ENCODE results near the gene OSBPL10. TPM values are rescaled to one million over a fixed set of nuclear protein-coding genes. Genes with fewer than 3 reads are reported as not detected.

The OSBPL10 gene
- polyA plus RNA-seq, 2 of the 4 experiments (the other 2 are of a cell fraction) = 9.2 to 17.0 TPM

- ATAC-seq (no peak), DNase-seq (ENCODE audit: low read depth in 1 of 2, low spot score in 1 of 2) (no peak), FAIRE-seq (no peak)
- no peaks in the 10 kb centered on the region for H3K9me3 ChIP-seq
- H3K4me2 ChIP-seq = no peak overlapping the region
- POLR2A ChIA-PET = no interaction called here
- 91% methylated on average over 11 of the region's 11 CpGs for WGBS (ENCODE audit: missing lambda C conversion rate)
- H3K4me3 ChIP-seq = no peak overlapping the region
- H3K4me1 ChIP-seq = no peaks in the 10 kb centered on the region
- CTCF ChIA-PET = interaction anchor here (1.2 kb wide), 1 partner anchor 10 kb away, joined by 3 read pairs; no protein-coding TSS in a partner anchor
- TF ChIP-seq MAZ (IDR thresholded peaks at IDR 0.05; ENCODE audit: borderline replicate concordance, low read depth, low read length) (no peak), HDAC2 (IDR thresholded peaks at IDR 0.05) (no peak), POLR2A (IDR thresholded peaks at IDR 0.05; ENCODE audit: low read length) (no peak), NR3C1 (IDR thresholded peaks at IDR 0.05) (no peak), USF2 (IDR thresholded peaks at IDR 0.05) (no peak), MYC (IDR thresholded peaks at IDR 0.05; ENCODE audit: borderline replicate concordance, low read length) (no peak), FOSL2 (IDR thresholded peaks at IDR 0.05) (no peak), FOSL2 (CRISPR knock-in tag; IDR thresholded peaks at IDR 0.05) (no peak), EHMT2 (IDR thresholded peaks at IDR 0.05; ENCODE audit: low read depth) (no peak), HOXB13 (CRISPR knock-in tag; IDR thresholded peaks at IDR 0.05; ENCODE audit: low read depth) (no peak), PHF8 (IDR thresholded peaks at IDR 0.05; ENCODE audit: borderline replicate concordance, low read depth) (no peak), CTCF (IDR thresholded peaks at IDR 0.05) (no peak), BCL3 (IDR thresholded peaks at IDR 0.05) (no peak), HMGXB4 (CRISPR knock-in tag; IDR thresholded peaks at IDR 0.05; ENCODE audit: borderline replicate concordance) (no peak), ESRRA (IDR thresholded peaks at IDR 0.05; ENCODE audit: borderline replicate concordance, low read length) (no peak), ZSCAN20 (CRISPR knock-in tag; IDR thresholded peaks at IDR 0.05) (no peak)
- TF ChIP-seq, protein P1, sequence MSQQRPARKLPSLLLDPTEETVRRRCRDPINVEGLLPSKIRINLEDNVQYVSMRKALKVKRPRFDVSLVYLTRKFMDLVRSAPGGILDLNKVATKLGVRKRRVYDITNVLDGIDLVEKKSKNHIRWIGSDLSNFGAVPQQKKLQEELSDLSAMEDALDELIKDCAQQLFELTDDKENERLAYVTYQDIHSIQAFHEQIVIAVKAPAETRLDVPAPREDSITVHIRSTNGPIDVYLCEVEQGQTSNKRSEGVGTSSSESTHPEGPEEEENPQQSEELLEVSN (IDR thresholded peaks at IDR 0.05; ENCODE audit: borderline replicate concordance, low read depth) = no peak
- TF ChIP-seq, protein P2, sequence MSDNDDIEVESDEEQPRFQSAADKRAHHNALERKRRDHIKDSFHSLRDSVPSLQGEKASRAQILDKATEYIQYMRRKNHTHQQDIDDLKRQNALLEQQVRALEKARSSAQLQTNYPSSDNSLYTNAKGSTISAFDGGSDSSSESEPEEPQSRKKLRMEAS (IDR thresholded peaks at IDR 0.05) = no peak
- TF ChIP-seq, protein P3, sequence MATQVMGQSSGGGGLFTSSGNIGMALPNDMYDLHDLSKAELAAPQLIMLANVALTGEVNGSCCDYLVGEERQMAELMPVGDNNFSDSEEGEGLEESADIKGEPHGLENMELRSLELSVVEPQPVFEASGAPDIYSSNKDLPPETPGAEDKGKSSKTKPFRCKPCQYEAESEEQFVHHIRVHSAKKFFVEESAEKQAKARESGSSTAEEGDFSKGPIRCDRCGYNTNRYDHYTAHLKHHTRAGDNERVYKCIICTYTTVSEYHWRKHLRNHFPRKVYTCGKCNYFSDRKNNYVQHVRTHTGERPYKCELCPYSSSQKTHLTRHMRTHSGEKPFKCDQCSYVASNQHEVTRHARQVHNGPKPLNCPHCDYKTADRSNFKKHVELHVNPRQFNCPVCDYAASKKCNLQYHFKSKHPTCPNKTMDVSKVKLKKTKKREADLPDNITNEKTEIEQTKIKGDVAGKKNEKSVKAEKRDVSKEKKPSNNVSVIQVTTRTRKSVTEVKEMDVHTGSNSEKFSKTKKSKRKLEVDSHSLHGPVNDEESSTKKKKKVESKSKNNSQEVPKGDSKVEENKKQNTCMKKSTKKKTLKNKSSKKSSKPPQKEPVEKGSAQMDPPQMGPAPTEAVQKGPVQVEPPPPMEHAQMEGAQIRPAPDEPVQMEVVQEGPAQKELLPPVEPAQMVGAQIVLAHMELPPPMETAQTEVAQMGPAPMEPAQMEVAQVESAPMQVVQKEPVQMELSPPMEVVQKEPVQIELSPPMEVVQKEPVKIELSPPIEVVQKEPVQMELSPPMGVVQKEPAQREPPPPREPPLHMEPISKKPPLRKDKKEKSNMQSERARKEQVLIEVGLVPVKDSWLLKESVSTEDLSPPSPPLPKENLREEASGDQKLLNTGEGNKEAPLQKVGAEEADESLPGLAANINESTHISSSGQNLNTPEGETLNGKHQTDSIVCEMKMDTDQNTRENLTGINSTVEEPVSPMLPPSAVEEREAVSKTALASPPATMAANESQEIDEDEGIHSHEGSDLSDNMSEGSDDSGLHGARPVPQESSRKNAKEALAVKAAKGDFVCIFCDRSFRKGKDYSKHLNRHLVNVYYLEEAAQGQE (IDR thresholded peaks at IDR 0.05) = no peak
- no peak overlapping the region for H3K27ac ChIP-seq
These were observed 266.4 kb downstream of the OSBPL10 start for GRCh38 chr3:31714495-31715280.

All from A549 (cell line).